WTC11 (cell line): ENCODE results near the gene LYRM4. TPM values are rescaled to one million over a fixed set of nuclear protein-coding genes. Genes with fewer than 3 reads are reported as not detected.
A peak's percentile ranks its signal among the peaks of the same experiment; 100 is the strongest.

Experiments
- ATAC-seq: fragments of 200-7000 bp; cut with Tn5 transposase; 2 replicates; pipeline ENCODE4 v1.10.0; 2021; ENCODE audit warnings: mild to moderate bottlenecking, moderate library complexity
- CTCF ChIA-PET: fragments of 300-600 bp; sonication (Branson Sonifier 250); formaldehyde crosslinking; loops from one replicate; lab custom pipeline; 2021; ENCODE audit warnings: antibody characterized with exemption; lab: Charles Lee
- POLR2A ChIA-PET: fragments of 350-600 bp; sonication (Branson Sonifier 250); formaldehyde crosslinking; loops from one replicate; lab custom pipeline; 2021; ENCODE audit warnings: antibody characterized with exemption; lab: Charles Lee
- DNase-seq: peaks from one replicate; pipeline ENCODE4 v3.0.0; 2021; ENCODE audit warnings: low spot score
- H3K27ac Mint-ChIP-seq: 2 replicates; pipeline ENCODE4 v1.8.0; 2021; ENCODE audit warnings: mixed read lengths
- H3K27me3 Mint-ChIP-seq: 2 replicates; pipeline ENCODE4 v1.8.0; 2021; ENCODE audit warnings: low read depth, mild to moderate bottlenecking, moderate library complexity, mixed read lengths
- H3K36me3 Mint-ChIP-seq: 2 replicates; pipeline ENCODE4 v1.8.0; 2021; ENCODE audit warnings: mixed read lengths
- H3K4me1 Mint-ChIP-seq: 2 replicates; pipeline ENCODE4 v1.8.0; 2022; ENCODE audit warnings: mixed read lengths
- H3K4me3 Mint-ChIP-seq: 2 replicates; pipeline ENCODE4 v1.8.0; 2021; ENCODE audit warnings: mild to moderate bottlenecking, moderate library complexity, mixed read lengths
- H3K9me3 Mint-ChIP-seq: 2 replicates; pipeline ENCODE4 v1.8.0; 2021; ENCODE audit warnings: mixed read lengths
- AFF4 ChIP-seq: sonication (generic); formaldehyde crosslinking; IDR thresholded peaks from 2 replicates; pipeline ENCODE4 v1.8.1; 2023; ENCODE audit warnings: mild to moderate bottlenecking, missing genetic modification reagents, borderline replicate concordance
- ATF2 ChIP-seq: sonication (generic); formaldehyde crosslinking; IDR thresholded peaks from 2 replicates; pipeline ENCODE4 v1.8.1; 2022; ENCODE audit warnings: low read depth, missing genetic modification reagents, borderline replicate concordance
- ATF3 ChIP-seq: sonication (generic); formaldehyde crosslinking; conservative IDR thresholded peaks from 2 replicates; pipeline ENCODE4 v1.8.1; 2022; ENCODE audit warnings: mild to moderate bottlenecking, missing genetic modification reagents
- E2F4 ChIP-seq: sonication (generic); formaldehyde crosslinking; IDR thresholded peaks from 2 replicates; pipeline ENCODE4 v1.8.1; 2022; ENCODE audit warnings: low read depth, mild to moderate bottlenecking, moderate library complexity, missing genetic modification reagents, borderline replicate concordance
- ELF4 ChIP-seq: sonication (generic); formaldehyde crosslinking; IDR thresholded peaks from 2 replicates; pipeline ENCODE4 v1.8.1; 2022; ENCODE audit warnings: low read depth, mild to moderate bottlenecking, moderate library complexity, missing genetic modification reagents
- GABPB1 ChIP-seq: sonication (generic); formaldehyde crosslinking; IDR thresholded peaks from 2 replicates; pipeline ENCODE4 v1.8.1; 2023; ENCODE audit warnings: mild to moderate bottlenecking, missing genetic modification reagents
- MXD4 ChIP-seq: fragments of 250-450 bp; sonication (Bioruptor Pico); IDR thresholded peaks from 2 replicates; pipeline ENCODE4 v1.8.0; 2021; ENCODE audit warnings: mild to moderate bottlenecking, moderate library complexity, borderline replicate concordance
- NFATC4 ChIP-seq: fragments of 250-450 bp; sonication (Bioruptor Pico); IDR thresholded peaks from 2 replicates; pipeline ENCODE4 v1.9.0; 2021; ENCODE audit warnings: mild to moderate bottlenecking
- PREB ChIP-seq: sonication (generic); formaldehyde crosslinking; IDR thresholded peaks from 2 replicates; pipeline ENCODE4 v1.8.1; 2022; ENCODE audit warnings: mild to moderate bottlenecking, missing genetic modification reagents, moderate library complexity, borderline replicate concordance
- SMAD4 ChIP-seq: sonication (generic); formaldehyde crosslinking; IDR thresholded peaks from 2 replicates; pipeline ENCODE4 v1.8.0; 2022; ENCODE audit warnings: mild to moderate bottlenecking, missing genetic modification reagents
- SP1 ChIP-seq: sonication (generic); formaldehyde crosslinking; conservative IDR thresholded peaks from 2 replicates; pipeline ENCODE4 v1.8.1; 2022; ENCODE audit warnings: missing genetic modification reagents
- ZNF138 ChIP-seq: sonication (generic); formaldehyde crosslinking; conservative IDR thresholded peaks from 2 replicates; pipeline ENCODE4 v1.8.1; 2022; ENCODE audit warnings: mild to moderate bottlenecking, moderate library complexity, missing genetic modification reagents
- ZNF281 ChIP-seq: sonication (generic); formaldehyde crosslinking; IDR thresholded peaks from 2 replicates; pipeline ENCODE4 v1.8.0; 2023; ENCODE audit warnings: mild to moderate bottlenecking, missing genetic modification reagents
- ZNF423 ChIP-seq: fragments of 250-450 bp; sonication (Bioruptor Pico); IDR thresholded peaks from 2 replicates; pipeline ENCODE4 v2.1.2; 2022; ENCODE audit warnings: mild to moderate bottlenecking, moderate library complexity
- ZSCAN18 ChIP-seq: fragments of 250-450 bp; sonication (Bioruptor Pico); IDR thresholded peaks from 2 replicates; pipeline ENCODE4 v2.1.2; 2022; ENCODE audit warnings: mild to moderate bottlenecking, moderate library complexity
- total RNA-seq: library from RNA; stranded (reverse); gene quantifications from 3 replicates; pipeline ENCODE4 v1.2.3, GENCODE V29; 2021

The LYRM4 gene
- total RNA-seq, 1 experiment from 2014 or later = 49.7 TPM

- Mint-ChIP-seq H3K4me3 (no peak overlapping the region), H3K27me3 (peaks cover 72% of the 10 kb centered on the region), H3K36me3 (no peaks in the 10 kb centered on the region), H3K4me1 (peaks cover 10% of the 10 kb centered on the region), H3K27ac (no peak overlapping the region)
- ATAC-seq (no peak), DNase-seq (no peak)
- ChIA-PET CTCF (no interaction called here), POLR2A (no interaction called here)
- no peak for TF ChIP-seq ZNF423 (CRISPR knock-in tag)
- TF ChIP-seq ELF4 (CRISPR knock-in tag) = no peak
- 0 out of 2 replicates have a peak, but pooled peaks have one; percentile 24 for TF ChIP-seq PREB (CRISPR knock-in tag)
- no peak for TF ChIP-seq ZNF281 (CRISPR knock-in tag)
- peak; percentile 26; the same call in 1 of the 2 replicates for TF ChIP-seq GABPB1 (CRISPR knock-in tag)
- TF ChIP-seq, all 79 proteins: peak for 2
- H3K9me3 Mint-ChIP-seq = peaks cover 13% of the 10 kb centered on the region
These were observed 178.1 kb downstream of the LYRM4 start for GRCh38 chr6:5082487-5083306.

GRCh38 chr6:5081955-5082354, 178.8 kb downstream of the LYRM4 start:
- ChIA-PET CTCF (no interaction called here), POLR2A (no interaction called here)
- no peaks in the 10 kb centered on the region for H3K36me3 Mint-ChIP-seq
- DNase-seq (no peak), ATAC-seq (no peak)
- H3K27me3 Mint-ChIP-seq = peaks cover 65% of the 10 kb centered on the region
- H3K4me1 Mint-ChIP-seq = peaks cover 6% of the 10 kb centered on the region
- no peak overlapping the region for H3K4me3 Mint-ChIP-seq
- peaks cover 13% of the 10 kb centered on the region for H3K9me3 Mint-ChIP-seq
- no peak overlapping the region for H3K27ac Mint-ChIP-seq
- TF ChIP-seq ZNF281 (CRISPR knock-in tag) (no peak), ATF3 (CRISPR knock-in tag) (no peak), ZNF138 (CRISPR knock-in tag) (no peak), SMAD4 (no peak), E2F4 (CRISPR knock-in tag) (no peak), ATF2 (CRISPR knock-in tag) (no peak), AFF4 (CRISPR knock-in tag) (no peak), NFATC4 (CRISPR knock-in tag) (no peak), ZSCAN18 (no peak), SP1 (no peak), MXD4 (CRISPR knock-in tag) (no peak)
